ENCODE results near the gene GMDS. TPM values are rescaled to one million over a fixed set of nuclear protein-coding genes. Genes with fewer than 3 reads are reported as not detected.

GMDS gene
- total and polyA plus RNA-seq, 2 of the 8 experiments (the other 6 are each of a cell fraction or from before 2014, with no cell fraction given) = 16.8 to 50.0 TPM

DNA sequence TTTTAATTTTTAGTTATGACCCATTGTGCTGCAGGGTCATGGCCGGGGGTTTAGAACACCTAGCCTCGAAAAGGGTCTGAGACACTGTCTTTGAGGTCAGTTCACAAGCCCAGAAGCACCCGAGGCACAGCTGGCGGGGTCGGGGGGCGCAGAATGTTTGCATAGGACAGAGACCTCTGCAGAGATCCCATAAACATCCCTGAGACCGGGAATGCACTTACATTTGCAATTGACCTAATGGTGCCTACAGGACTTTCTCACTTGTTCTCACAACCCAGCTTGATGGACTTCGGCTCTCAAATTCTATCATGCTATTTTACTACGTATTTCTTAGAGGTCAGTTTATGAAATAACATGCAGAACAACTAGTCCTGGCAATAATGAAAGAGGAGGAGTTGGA, 669.2 kb downstream of the GMDS start:
- peaks cover 0 to 8% (median 4%) of the 10 kb centered on the region in 4 experiments; a peak in 4 of 7 replicates for H3K4me1 ChIP-seq (replicated peaks in 1 of 4; ENCODE audit: control insufficient read depth in 3 of 4, insufficient read depth in 4 of 4, low read length in 3 of 4)
- no peak overlapping the region for H4K91ac ChIP-seq (replicated peaks; ENCODE audit: insufficient read length, low read length)
- no peak overlapping the region for H2BK20ac ChIP-seq (ENCODE audit: low read length)
- no peak overlapping the region for H4K8ac ChIP-seq (ENCODE audit: extremely low read depth, insufficient read depth, low read length)
- DNase-seq (ENCODE audit: low read depth in 1 of 2, low spot score in 2 of 2) = no peak
- no peak overlapping the region for H3K56ac ChIP-seq (replicated peaks; ENCODE audit: insufficient read length, low read depth, low read length)
- no peak overlapping the region for H3K27ac ChIP-seq (ENCODE audit: low read depth, low read length)
- H3K18ac ChIP-seq (ENCODE audit: extremely low read depth, low read length) = no peak overlapping the region
- FAIRE-seq = no peak
- no peak overlapping the region for H2BK15ac ChIP-seq (ENCODE audit: low read length)
- H3K14ac ChIP-seq (ENCODE audit: insufficient read length) = no peak overlapping the region
- no peak overlapping the region for H2AK5ac ChIP-seq (ENCODE audit: low read depth, low read length)
- WGBS, 2 experiments (ENCODE audit: extremely low coverage in 1 of 2, insufficient coverage in 1 of 2, insufficient read length in 1 of 2, insufficient replicate concordance in 2 of 2, low coverage in 1 of 2, low lambda C conversion rate in 2 of 2, missing lambda C conversion rate in 1 of 2) = 87% methylated on average over 9 of the region's 9 CpGs; no CpG with 5 or more reads in 1 of the 2 experiments
- no peaks in the 10 kb centered on the region for H3K23me2 ChIP-seq (ENCODE audit: low read depth, low read length)
- no peak overlapping the region for H2BK5ac ChIP-seq (ENCODE audit: low read depth, low read length)
- ChIA-PET POLR2A (ENCODE audit: partially characterized antibody) (no interaction called here), CTCF (ENCODE audit: partially characterized antibody) (interaction anchor here (0.9 kb wide), 1 partner anchor 21 kb away, joined by 4 read pairs; no protein-coding TSS in a partner anchor)
- no peak overlapping the region for H4K5ac ChIP-seq (ENCODE audit: insufficient read length, low read depth, low read length)
- no peaks in the 10 kb centered on the region for H4K20me1 ChIP-seq (replicated peaks in 1 of 2; ENCODE audit: control insufficient read depth in 1 of 2, insufficient read depth in 2 of 2, low read length in 2 of 2)
- no peak overlapping the region for H2BK12ac ChIP-seq (ENCODE audit: low read depth, low read length)
- no peak overlapping the region for H2AFZ ChIP-seq (ENCODE audit: low read length)
- H3K79me2 ChIP-seq (ENCODE audit: control insufficient read depth in 1 of 2, insufficient read depth in 2 of 2, low read length in 2 of 2) = no peaks in the 10 kb centered on the region
- no peak overlapping the region for H3K4me3 ChIP-seq (ENCODE audit: extremely low read depth in 1 of 4, insufficient read depth in 2 of 4, low read depth in 3 of 4, low read length in 4 of 4)
- no peaks in the 10 kb centered on the region for H3K79me1 ChIP-seq (ENCODE audit: low read depth, low read length)
- no peak overlapping the region for H3K4ac ChIP-seq (replicated peaks; ENCODE audit: insufficient read length, low read depth, low read length)
- H3K36me3 ChIP-seq (ENCODE audit: control insufficient read depth in 2 of 4, insufficient read depth in 4 of 4, low read length in 3 of 4) = no peaks in the 10 kb centered on the region
- H2BK120ac ChIP-seq (replicated peaks; ENCODE audit: low read depth, low read length) = no peak overlapping the region
- no peak overlapping the region for H3K9ac ChIP-seq (replicated peaks in 1 of 4; ENCODE audit: extremely low read depth in 1 of 4, low read depth in 3 of 4, low read length in 3 of 4)
- H3K4me2 ChIP-seq (ENCODE audit: insufficient read depth in 1 of 2, low read depth in 2 of 2, low read length in 2 of 2) = no peak overlapping the region
- no peak overlapping the region for H3K23ac ChIP-seq (ENCODE audit: insufficient read length)
- peaks cover 0 to 3% (median 0%) of the 10 kb centered on the region in 4 experiments; a peak in 1 of 7 replicates for H3K27me3 ChIP-seq (replicated peaks in 1 of 4; ENCODE audit: control insufficient read depth in 3 of 4, extremely low read depth in 1 of 4, insufficient read depth in 3 of 4, low read length in 3 of 4)
- no peaks in the 10 kb centered on the region for H3K9me3 ChIP-seq (ENCODE audit: insufficient read depth in 2 of 2, low read depth in 1 of 2, low read length in 1 of 2)
- no peak for TF ChIP-seq POU5F1 (IDR thresholded peaks at IDR 0.05; ENCODE audit: low read depth, low read length)
- TF ChIP-seq NANOG (IDR thresholded peaks at IDR 0.05; ENCODE audit: insufficient read depth, low read depth, low read length, poor library complexity, severe bottlenecking) = no peak
- TF ChIP-seq, protein P1, sequence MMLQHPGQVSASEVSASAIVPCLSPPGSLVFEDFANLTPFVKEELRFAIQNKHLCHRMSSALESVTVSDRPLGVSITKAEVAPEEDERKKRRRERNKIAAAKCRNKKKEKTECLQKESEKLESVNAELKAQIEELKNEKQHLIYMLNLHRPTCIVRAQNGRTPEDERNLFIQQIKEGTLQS (IDR thresholded peaks at IDR 0.05; ENCODE audit: insufficient read depth, low read depth, low read length) = no peak
- no peak for TF ChIP-seq KDM1A (IDR thresholded peaks at IDR 0.05; ENCODE audit: borderline replicate concordance, low read length)
- no peak for TF ChIP-seq BRCA1 (IDR thresholded peaks at IDR 0.05; ENCODE audit: low read depth, low read length)
- TF ChIP-seq CREB1 (IDR thresholded peaks at IDR 0.05) = no peak
- TF ChIP-seq CTBP2 (IDR thresholded peaks at IDR 0.05; ENCODE audit: borderline replicate concordance, insufficient read depth, insufficient read length, low read length) = no peak
- TF ChIP-seq KDM5A (IDR thresholded peaks at IDR 0.05; ENCODE audit: low read length) = no peak
- TF ChIP-seq TCF12 (IDR thresholded peaks at IDR 0.05; ENCODE audit: low read depth, low read length) = no peak
- TF ChIP-seq JUN (IDR thresholded peaks at IDR 0.05; ENCODE audit: low read depth, low read length) = no peak
- TF ChIP-seq SIN3A (conservative IDR thresholded peaks at IDR 0.05 in 1 of 2, IDR thresholded peaks at IDR 0.05 in 1 of 2; ENCODE audit: low read depth in 1 of 2, low read length in 2 of 2) = no peak
- TF ChIP-seq SUZ12 (IDR thresholded peaks at IDR 0.05; ENCODE audit: low read length) = no peak
- TF ChIP-seq POLR2A (IDR thresholded peaks at IDR 0.05; ENCODE audit: control extremely low read depth in 1 of 2, low read depth in 2 of 2, low read length in 2 of 2) = no peak
